SK-N-MC (cell line): ENCODE data around the gene OR2AJ1.
"Not testable (repeated sequence)": the region's sequence is repeated elsewhere in the genome, so short reads cannot be mapped to it uniquely, and the experiment has no call there.

ENCODE experiments used
- DNase-seq: peaks from one replicate; pipeline ENCODE4 v3.0.0-alpha.2; 2011; ENCODE audit warnings: low read depth, low spot score
- H3K27ac ChIP-seq: fragments of 200-600 bp; sonication (generic); 2 replicates; pipeline ENCODE4 v1.5.1; 2016; ENCODE audit warnings: mixed run types
- H3K36me3 ChIP-seq: fragments of 200-600 bp; sonication (generic); 2 replicates; pipeline ENCODE4 v1.6.1; 2017; ENCODE audit warnings: antibody characterized with exemption, low read length, mixed read lengths; ENCODE audit not compliant: insufficient read depth
- H3K4me3 ChIP-seq: fragments of 200-600 bp; sonication (generic); 2 replicates; pipeline ENCODE4 v1.5.1; 2016
- H3K9ac ChIP-seq: fragments of 200-600 bp; sonication (generic); 2 replicates; pipeline ENCODE4 v1.8.0; 2017; ENCODE audit warnings: mixed run types, mixed read lengths; ENCODE audit not compliant: insufficient read length
- H3K9me3 ChIP-seq: fragments of 200-600 bp; sonication (generic); 2 replicates; pipeline ENCODE4 v1.6.1; 2017; ENCODE audit warnings: low read depth, mild to moderate bottlenecking, antibody characterized with exemption, low read length, moderate library complexity, mixed read lengths
- EZH2 ChIP-seq: fragments of 200-600 bp; sonication (generic); IDR thresholded peaks from one replicate; pipeline ENCODE4 v1.6.1; 2017; ENCODE audit warnings: antibody characterized with exemption
- FOXP2 ChIP-seq: optimal IDR thresholded peaks from 2 replicates; pipeline ENCODE3; 2011; ENCODE audit warnings: mild to moderate bottlenecking, moderate library complexity; ENCODE audit not compliant: insufficient read depth; ENCODE audit errors: extremely low read length, control extremely low read depth
- POLR2AphosphoS5 ChIP-seq: IDR thresholded peaks from 2 replicates; pipeline ENCODE4 v1.6.1; 2012; ENCODE audit warnings: mild to moderate bottlenecking, low read depth, low read length, borderline replicate concordance

The OR2AJ1 gene

GRCh38 chr1:247908766-247909165 is 15.9 kb upstream of the OR2AJ1 start:
- H3K36me3 ChIP-seq, result 0 out of 2 replicates have a peak, but pooled peaks cover 2% of the 10 kb centered on the region
- no peak for TF ChIP-seq EZH2
- DNase-seq, result no peak
- H3K27ac ChIP-seq, result no peak overlapping the region
- no peak overlapping the region for H3K4me3 ChIP-seq
- peaks cover 4% of the 10 kb centered on the region; the same call in 1 of the 2 replicates for H3K9me3 ChIP-seq
- H3K9ac ChIP-seq, result no peak overlapping the region

- TF ChIP-seq FOXP2, result no peak
- no peak for TF ChIP-seq POLR2AphosphoS5
- no peak for TF ChIP-seq EZH2
- Histone ChIP-seq H3K36me3 (0 out of 2 replicates have a peak, but pooled peaks cover 2% of the 10 kb centered on the region), H3K4me3 (no peak overlapping the region), H3K27ac (no peak overlapping the region), H3K9ac (no peak overlapping the region), H3K9me3 (peaks cover 4% of the 10 kb centered on the region; the same call in 1 of the 2 replicates)
- DNase-seq, result no peak
Measured at GRCh38 chr1:247913786-247914185, 10.9 kb upstream of the OR2AJ1 start.

GRCh38 chr1:247914941-247915662 is 9.6 kb upstream of the OR2AJ1 start:
- Histone ChIP-seq H3K36me3 (0 out of 2 replicates have a peak, but pooled peaks cover 2% of the 10 kb centered on the region), H3K9ac (no peak overlapping the region), H3K9me3 (peaks cover 4% of the 10 kb centered on the region; the same call in 1 of the 2 replicates), H3K4me3 (no peak overlapping the region), H3K27ac (no peak overlapping the region)
- no peak for DNase-seq
- TF ChIP-seq POLR2AphosphoS5, result no peak
- TF ChIP-seq EZH2, result no peak
- TF ChIP-seq FOXP2, result no peak

- Histone ChIP-seq H3K9me3 (no peaks in the 10 kb centered on the region), H3K27ac (no peak within 1 kb of the TSS), H3K4me3 (no peak within 1 kb of the TSS), H3K9ac (no peak within 1 kb of the TSS), H3K36me3 (no peaks in the 10 kb centered on the region)
- no peak for TF ChIP-seq EZH2
- TF ChIP-seq FOXP2, result no peak
- no peak for TF ChIP-seq POLR2AphosphoS5
- DNase-seq, result no peak
Measured at GRCh38 chr1:247919952-247920351, 4.7 kb upstream of the OR2AJ1 start, which contains the start of gene OR2T8. TSS of gene OR2T8 (plus strand) at chr1:247920252. CDS start at chr1:247921018, 766 bp downstream.

- TF ChIP-seq FOXP2, result no peak
- H3K9ac ChIP-seq, result no peak overlapping the region
- no peak for DNase-seq
- no peak overlapping the region for H3K27ac ChIP-seq
- H3K4me3 ChIP-seq, result no peak overlapping the region
- H3K36me3 ChIP-seq, result no peaks in the 10 kb centered on the region
- no peaks in the 10 kb centered on the region for H3K9me3 ChIP-seq
Measured at GRCh38 chr1:247923941-247924340, 748 bp upstream of the OR2AJ1 start.

- DNase-seq, result no peak
- no peak overlapping the region for H3K4me3 ChIP-seq
- H3K27ac ChIP-seq, result no peak overlapping the region
- no peaks in the 10 kb centered on the region for H3K9me3 ChIP-seq
- no peak overlapping the region for H3K9ac ChIP-seq
- H3K36me3 ChIP-seq, result no peaks in the 10 kb centered on the region
- TF ChIP-seq EZH2 (no peak), POLR2AphosphoS5 (no peak), FOXP2 (no peak)
Measured at GRCh38 chr1:247933989-247934388, 9.3 kb downstream of the OR2AJ1 start.

GRCh38 chr1:247935781-247936180 is 11.1 kb downstream of the OR2AJ1 start:
- H3K27ac ChIP-seq, result no peak overlapping the region
- no peak overlapping the region for H3K9ac ChIP-seq
- no peak for DNase-seq
- H3K36me3 ChIP-seq, result no peaks in the 10 kb centered on the region
- no peaks in the 10 kb centered on the region for H3K9me3 ChIP-seq
- TF ChIP-seq FOXP2, result no peak
- TF ChIP-seq EZH2, result no peak
- no peak for TF ChIP-seq POLR2AphosphoS5
- no peak overlapping the region for H3K4me3 ChIP-seq

- TF ChIP-seq FOXP2, result no peak
- TF ChIP-seq POLR2AphosphoS5, result no peak
- TF ChIP-seq EZH2, result no peak
- H3K9ac ChIP-seq, result no peak overlapping the region
- no peaks in the 10 kb centered on the region for H3K9me3 ChIP-seq
- no peak overlapping the region for H3K4me3 ChIP-seq
- no peak for DNase-seq
- H3K36me3 ChIP-seq, result no peaks in the 10 kb centered on the region
- no peak overlapping the region for H3K27ac ChIP-seq
Measured at GRCh38 chr1:247936415-247936814, 11.7 kb downstream of the OR2AJ1 start.

- not testable (repeated sequence) for H3K27ac ChIP-seq, H3K9ac ChIP-seq, H3K4me3 ChIP-seq, H3K36me3 ChIP-seq, H3K9me3 ChIP-seq, DNase-seq
Measured at GRCh38 chr1:247936965-247937734, 12.5 kb downstream of the OR2AJ1 start.
